ENCODE results near the gene EFNB3.

The EFNB3 gene

GRCh38 chr17:7713782-7714181 is 8.8 kb downstream of the EFNB3 start:
- H3K4me1 ChIP-seq (ENCODE audit: insufficient read depth, low read length), result peaks cover 31% of the 10 kb centered on the region
- peaks cover 26% of the 10 kb centered on the region for H3K27me3 ChIP-seq (ENCODE audit: insufficient read depth, low read length)
- no peaks in the 10 kb centered on the region for H3K36me3 ChIP-seq (ENCODE audit: insufficient read depth, low read depth, low read length)
- H3K9me3 ChIP-seq (ENCODE audit: insufficient read depth, low read depth, low read length), result no peaks in the 10 kb centered on the region
- H3K4me3 ChIP-seq (ENCODE audit: low read length), result no peak overlapping the region
- no peak overlapping the region for H3K9ac ChIP-seq (ENCODE audit: low read depth, low read length)
- no peak overlapping the region for H3K27ac ChIP-seq (ENCODE audit: low read length)

- no peaks in the 10 kb centered on the region for H3K36me3 ChIP-seq (ENCODE audit: insufficient read depth, low read depth, low read length)
- no peak overlapping the region for H3K9ac ChIP-seq (ENCODE audit: low read depth, low read length)
- no peaks in the 10 kb centered on the region for H3K9me3 ChIP-seq (ENCODE audit: insufficient read depth, low read depth, low read length)
- H3K27me3 ChIP-seq (ENCODE audit: insufficient read depth, low read length), result peaks cover 38% of the 10 kb centered on the region
- H3K27ac ChIP-seq (ENCODE audit: low read length), result no peak overlapping the region
- no peak overlapping the region for H3K4me3 ChIP-seq (ENCODE audit: low read length)
- H3K4me1 ChIP-seq (ENCODE audit: insufficient read depth, low read length), result peaks cover 31% of the 10 kb centered on the region
Measured at GRCh38 chr17:7714721-7715594, 10.0 kb downstream of the EFNB3 start.

- H3K36me3 ChIP-seq (ENCODE audit: insufficient read depth, low read depth, low read length), result no peaks in the 10 kb centered on the region
- H3K9ac ChIP-seq (ENCODE audit: low read depth, low read length), result peak overlapping the region; percentile 80; the same call in 1 of the 2 replicates
- peaks cover 45% of the 10 kb centered on the region for H3K27me3 ChIP-seq (ENCODE audit: insufficient read depth, low read length)
Measured at GRCh38 chr17:7715936-7716886, 11.2 kb downstream of the EFNB3 start.

GRCh38 chr17:7716901-7717755 is 12.1 kb downstream of the EFNB3 start, which contains the start of gene DNAH2:
TSS of gene DNAH2 (plus strand) at chr17:7717744. CDS start at chr17:7719735, 1,991 bp downstream.
- H3K27ac ChIP-seq (ENCODE audit: low read length), result no peak within 1 kb of the TSS
- no peaks in the 10 kb centered on the region for H3K36me3 ChIP-seq (ENCODE audit: insufficient read depth, low read depth, low read length)
- no peaks in the 10 kb centered on the region for H3K9me3 ChIP-seq (ENCODE audit: insufficient read depth, low read depth, low read length)
- peak within 1 kb of the TSS; percentile 80; the same call in 1 of the 2 replicates for H3K9ac ChIP-seq (ENCODE audit: low read depth, low read length)
- peak within 1 kb of the TSS; percentile 85 for H3K4me3 ChIP-seq (ENCODE audit: low read length)
- H3K4me1 ChIP-seq (ENCODE audit: insufficient read depth, low read length), result peaks cover 20% of the 10 kb centered on the region
- peaks cover 37% of the 10 kb centered on the region for H3K27me3 ChIP-seq (ENCODE audit: insufficient read depth, low read length)

More at GRCh38 chr17:7715936-7716886, 11.2 kb downstream of the EFNB3 start:
- H3K9me3 ChIP-seq (ENCODE audit: insufficient read depth, low read depth, low read length), result no peaks in the 10 kb centered on the region
- H3K4me1 ChIP-seq (ENCODE audit: insufficient read depth, low read length), result peaks cover 28% of the 10 kb centered on the region
- H3K4me3 ChIP-seq (ENCODE audit: low read length), result peak overlapping the region; percentile 85
- no peak overlapping the region for H3K27ac ChIP-seq (ENCODE audit: low read length)

GRCh38 chr17:7717756-7718350 is 12.9 kb downstream of the EFNB3 start:
- H3K36me3 ChIP-seq (ENCODE audit: insufficient read depth, low read depth, low read length), result no peaks in the 10 kb centered on the region
- peaks cover 19% of the 10 kb centered on the region for H3K4me1 ChIP-seq (ENCODE audit: insufficient read depth, low read length)
- H3K27ac ChIP-seq (ENCODE audit: low read length), result no peak overlapping the region
- no peaks in the 10 kb centered on the region for H3K9me3 ChIP-seq (ENCODE audit: insufficient read depth, low read depth, low read length)
- H3K27me3 ChIP-seq (ENCODE audit: insufficient read depth, low read length), result peaks cover 30% of the 10 kb centered on the region
- peak overlapping the region; percentile 85 for H3K4me3 ChIP-seq (ENCODE audit: low read length)
- H3K9ac ChIP-seq (ENCODE audit: low read depth, low read length), result no peak overlapping the region

- H3K27me3 ChIP-seq (ENCODE audit: insufficient read depth, low read length), result peaks cover 33% of the 10 kb centered on the region
- no peak overlapping the region for H3K9ac ChIP-seq (ENCODE audit: low read depth, low read length)
- no peaks in the 10 kb centered on the region for H3K9me3 ChIP-seq (ENCODE audit: insufficient read depth, low read depth, low read length)
- peaks cover 18% of the 10 kb centered on the region for H3K4me1 ChIP-seq (ENCODE audit: insufficient read depth, low read length)
- no peaks in the 10 kb centered on the region for H3K36me3 ChIP-seq (ENCODE audit: insufficient read depth, low read depth, low read length)
- no peak overlapping the region for H3K4me3 ChIP-seq (ENCODE audit: low read length)
- no peak overlapping the region for H3K27ac ChIP-seq (ENCODE audit: low read length)
Measured at GRCh38 chr17:7719661-7720060, 14.7 kb downstream of the EFNB3 start.

GRCh38 chr17:7720125-7720524 is 15.1 kb downstream of the EFNB3 start:
- Histone ChIP-seq H3K4me3 (ENCODE audit: low read length) (no peak overlapping the region), H3K9me3 (ENCODE audit: insufficient read depth, low read depth, low read length) (no peaks in the 10 kb centered on the region), H3K36me3 (ENCODE audit: insufficient read depth, low read depth, low read length) (no peaks in the 10 kb centered on the region), H3K4me1 (ENCODE audit: insufficient read depth, low read length) (peaks cover 18% of the 10 kb centered on the region), H3K27me3 (ENCODE audit: insufficient read depth, low read length) (peaks cover 33% of the 10 kb centered on the region), H3K9ac (ENCODE audit: low read depth, low read length) (no peak overlapping the region), H3K27ac (ENCODE audit: low read length) (no peak overlapping the region)

GRCh38 chr17:7721612-7722011 is 16.6 kb downstream of the EFNB3 start:
- H3K4me1 ChIP-seq (ENCODE audit: insufficient read depth, low read length), result peaks cover 9% of the 10 kb centered on the region
- H3K36me3 ChIP-seq (ENCODE audit: insufficient read depth, low read depth, low read length), result no peaks in the 10 kb centered on the region
- peaks cover 33% of the 10 kb centered on the region for H3K27me3 ChIP-seq (ENCODE audit: insufficient read depth, low read length)
- H3K27ac ChIP-seq (ENCODE audit: low read length), result no peak overlapping the region
- H3K9ac ChIP-seq (ENCODE audit: low read depth, low read length), result no peak overlapping the region
- H3K4me3 ChIP-seq (ENCODE audit: low read length), result no peak overlapping the region
- no peaks in the 10 kb centered on the region for H3K9me3 ChIP-seq (ENCODE audit: insufficient read depth, low read depth, low read length)

- H3K4me3 ChIP-seq (ENCODE audit: low read length), result no peak overlapping the region
- H3K4me1 ChIP-seq (ENCODE audit: insufficient read depth, low read length), result no peaks in the 10 kb centered on the region
- no peaks in the 10 kb centered on the region for H3K36me3 ChIP-seq (ENCODE audit: insufficient read depth, low read depth, low read length)
- H3K9me3 ChIP-seq (ENCODE audit: insufficient read depth, low read depth, low read length), result no peaks in the 10 kb centered on the region
- H3K27ac ChIP-seq (ENCODE audit: low read length), result no peak overlapping the region
- no peak overlapping the region for H3K9ac ChIP-seq (ENCODE audit: low read depth, low read length)
- peaks cover 4% of the 10 kb centered on the region; the same call in 1 of the 2 replicates for H3K27me3 ChIP-seq (ENCODE audit: insufficient read depth, low read length)
Measured at GRCh38 chr17:7727886-7728285, 22.9 kb downstream of the EFNB3 start.

- Histone ChIP-seq H3K4me3 (ENCODE audit: low read length) (no peak overlapping the region), H3K4me1 (ENCODE audit: insufficient read depth, low read length) (no peaks in the 10 kb centered on the region), H3K36me3 (ENCODE audit: insufficient read depth, low read depth, low read length) (no peaks in the 10 kb centered on the region), H3K27me3 (ENCODE audit: insufficient read depth, low read length) (no peaks in the 10 kb centered on the region), H3K27ac (ENCODE audit: low read length) (no peak overlapping the region), H3K9me3 (ENCODE audit: insufficient read depth, low read depth, low read length) (no peaks in the 10 kb centered on the region), H3K9ac (ENCODE audit: low read depth, low read length) (no peak overlapping the region)
Measured at GRCh38 chr17:7729816-7730215, 24.8 kb downstream of the EFNB3 start.

All from iPS-20b (cell line).